CD4-positive, alpha-beta T cell treated with Interleukin-12 subunit alpha and Interleukin-12 subunit beta, for 1 hour (primary cell): ENCODE measurements around the gene CDC6.

Experiments used
- DNase-seq: peaks from one replicate; pipeline ENCODE4 v3.0.0-alpha.2; 2020

Gene CDC6

DNA sequence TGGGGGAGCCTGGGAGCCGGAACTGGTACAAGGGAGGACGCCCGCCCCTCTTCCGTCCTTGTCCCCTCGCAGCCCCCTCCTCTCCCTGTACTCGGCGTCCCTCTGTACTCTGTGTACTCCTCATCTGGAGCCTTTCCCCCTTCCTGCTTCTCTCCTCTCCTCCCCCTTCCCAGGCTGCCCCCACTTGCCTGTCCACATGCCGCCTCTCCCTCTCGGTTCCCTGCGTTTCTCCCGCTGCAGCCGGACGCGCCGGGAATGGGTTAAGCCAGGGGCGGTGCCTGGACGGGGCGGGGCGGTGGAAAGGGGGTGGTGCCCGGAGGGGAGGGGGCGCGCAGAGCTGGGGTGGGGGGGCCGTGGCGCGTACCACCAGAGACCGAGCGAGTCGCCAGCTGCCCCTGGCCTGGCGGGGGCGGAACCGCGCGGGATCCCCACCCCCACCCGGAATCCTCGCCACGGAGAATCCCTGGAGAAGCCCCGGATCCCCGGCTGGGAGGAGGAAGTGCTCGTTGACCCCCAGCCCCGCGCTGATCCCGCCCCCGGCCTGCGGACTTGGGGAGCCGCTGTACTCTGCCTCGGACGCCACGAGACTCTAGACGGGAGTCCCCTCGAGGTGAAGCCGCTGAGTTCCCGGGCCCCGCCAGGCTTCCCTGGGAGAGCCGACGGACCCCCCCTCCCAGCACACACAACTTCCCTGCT is 54.3 kb downstream of the CDC6 start:
- DNase-seq, result peak; percentile 50

DNA sequence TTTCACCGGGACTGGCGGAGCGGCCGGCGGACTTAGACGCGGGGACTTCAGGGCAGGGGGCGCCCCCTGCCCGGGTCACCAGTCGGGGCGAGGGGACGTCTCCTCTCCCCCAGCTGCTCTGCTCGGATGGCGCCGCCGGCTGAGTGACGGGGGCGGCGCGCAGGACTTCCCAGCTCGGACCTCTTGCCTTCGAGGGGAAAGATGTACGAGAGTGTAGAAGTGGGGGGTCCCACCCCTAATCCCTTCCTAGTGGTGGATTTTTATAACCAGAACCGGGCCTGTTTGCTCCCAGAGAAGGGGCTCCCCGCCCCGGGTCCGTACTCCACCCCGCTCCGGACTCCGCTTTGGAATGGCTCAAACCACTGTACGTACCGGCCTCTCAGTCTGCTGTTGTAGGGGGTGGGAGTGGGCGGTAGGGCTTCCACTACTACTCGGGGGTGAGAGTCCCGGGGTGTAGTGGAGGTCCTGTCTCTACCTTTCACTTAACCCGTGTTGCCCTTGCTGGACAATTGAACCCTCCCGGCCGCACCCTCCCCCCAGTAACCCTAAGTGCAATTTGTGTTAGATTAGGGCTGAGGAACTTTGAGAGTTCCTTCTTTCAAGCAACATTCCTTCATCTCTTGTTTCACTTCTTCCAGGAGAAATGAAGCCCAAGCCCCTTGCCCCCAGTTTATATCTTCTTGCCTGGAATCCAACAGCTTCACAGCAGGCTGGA is 55.0 kb downstream of the CDC6 start:
- DNase-seq, result no peak

DNA sequence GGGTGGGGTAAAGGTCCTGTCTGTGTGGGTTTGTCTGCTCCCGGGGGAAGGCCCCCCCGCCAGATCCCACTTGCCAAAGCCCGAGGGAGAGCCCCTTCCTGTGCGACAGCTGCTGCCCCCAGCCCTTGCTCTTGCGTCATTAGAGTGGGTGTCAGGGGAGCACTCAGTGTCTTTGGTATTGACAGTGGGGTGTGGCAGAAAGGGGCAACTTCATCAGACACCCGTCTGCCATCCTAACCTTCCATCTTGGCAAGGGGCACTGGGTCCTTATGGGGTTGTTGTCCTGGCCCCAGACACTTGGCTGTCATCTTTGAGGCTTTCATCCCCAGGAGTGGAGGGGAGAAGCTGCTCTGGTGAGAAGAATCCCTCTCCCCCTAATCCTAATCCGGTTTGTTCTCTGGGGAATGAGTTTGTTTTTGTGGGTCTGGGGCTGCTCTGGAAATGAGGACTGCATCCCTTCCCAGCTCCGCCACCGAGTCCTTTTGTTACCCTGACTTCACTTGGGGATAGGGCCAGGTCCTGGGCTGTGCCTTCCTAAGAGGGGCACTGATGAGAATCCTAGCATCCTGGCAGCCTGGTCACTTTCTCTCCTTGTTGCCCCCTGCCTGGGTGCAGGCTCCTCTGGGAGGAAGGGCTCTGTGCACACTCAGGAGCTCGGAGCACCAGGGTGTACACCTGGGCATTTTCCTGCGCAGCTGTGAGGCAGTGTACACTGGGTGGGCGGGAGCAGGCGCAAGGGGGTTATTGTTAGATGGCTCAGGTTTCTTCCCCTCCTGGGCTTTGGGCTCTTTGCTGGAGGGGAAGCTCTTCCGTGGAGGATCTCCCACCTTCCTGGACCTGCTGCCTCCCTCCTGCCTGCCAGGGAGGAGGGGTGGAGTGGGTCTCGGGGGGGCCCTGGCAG is 55.8 kb downstream of the CDC6 start:
- DNase-seq, result no peak

DNA sequence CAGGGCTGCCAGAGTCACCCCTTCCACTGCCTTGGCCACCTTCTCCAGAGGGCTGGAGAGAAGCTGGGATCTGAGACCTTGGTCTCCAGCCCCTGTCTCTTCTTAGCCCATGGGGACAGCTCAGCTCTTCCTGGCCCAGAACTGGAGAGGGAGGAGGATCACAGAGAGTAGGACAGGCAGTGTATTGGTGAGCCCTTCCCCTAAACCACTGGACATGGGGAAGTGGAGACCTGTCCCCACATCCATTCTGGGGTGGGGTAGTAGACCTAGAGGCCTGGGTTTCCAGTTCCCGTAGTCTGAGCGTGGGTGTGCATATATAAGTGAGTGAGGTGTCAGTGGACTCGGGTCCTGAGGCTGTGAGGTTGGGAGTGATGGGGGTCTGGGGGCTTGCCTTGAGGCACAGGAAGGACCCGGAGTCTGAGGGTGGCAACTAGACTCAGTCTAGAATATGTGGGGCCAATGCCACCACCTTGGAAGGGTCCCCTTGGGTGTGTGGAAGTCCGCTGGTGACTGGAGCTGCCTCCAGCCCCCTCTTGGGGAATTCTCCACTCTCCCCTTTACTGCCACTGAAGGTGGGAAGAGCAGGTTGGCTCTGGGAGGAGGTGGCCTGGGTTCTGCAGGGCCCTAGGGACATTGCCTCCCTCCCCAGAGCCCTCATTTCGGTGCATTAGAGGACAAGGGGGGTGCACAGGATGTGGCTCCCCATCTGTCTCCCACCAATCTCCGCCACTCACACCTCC is 56.9 kb downstream of the CDC6 start:
- no peak for DNase-seq

DNA sequence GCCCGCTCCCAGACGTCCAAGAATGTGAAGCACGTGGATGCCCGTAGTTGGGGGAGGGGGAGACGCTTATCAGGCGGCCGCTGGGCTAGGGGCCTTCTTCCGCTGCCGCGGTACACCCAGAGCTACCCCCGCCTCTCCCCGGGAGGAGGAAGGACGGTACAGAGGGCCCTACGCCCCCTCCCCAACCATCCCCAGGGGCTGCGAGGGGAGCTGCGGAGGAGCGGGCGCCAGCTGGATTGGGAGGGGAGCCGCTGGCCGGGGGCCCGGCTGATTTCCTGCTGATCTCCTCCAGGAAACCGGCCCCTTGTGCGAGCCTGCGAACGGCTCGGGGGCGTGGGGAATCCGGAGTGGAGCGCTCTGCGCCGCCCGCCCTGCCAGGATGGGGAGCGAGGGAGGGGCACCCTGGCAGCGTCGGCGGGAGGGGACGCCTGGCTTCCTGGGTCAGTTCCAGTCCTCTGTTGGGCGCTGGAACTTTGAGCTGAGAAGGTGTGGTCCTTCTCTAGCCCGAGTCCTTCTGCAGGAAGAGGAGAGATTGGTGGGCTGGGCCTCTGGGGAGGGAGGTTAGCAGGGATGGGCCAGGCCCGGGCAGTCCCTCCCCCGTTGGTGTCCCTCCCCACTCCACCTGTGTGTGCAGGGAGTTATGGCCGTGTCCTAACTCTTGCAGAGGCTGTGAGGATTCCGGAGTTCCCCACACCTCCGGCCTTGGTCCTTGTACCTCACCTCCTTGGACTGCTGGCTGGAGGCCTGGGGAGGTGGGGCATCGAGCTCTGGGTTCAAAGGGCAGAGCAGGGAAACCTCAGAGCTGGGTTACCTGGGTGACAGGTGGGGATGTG is 57.7 kb downstream of the CDC6 start:
- peak; percentile 54 for DNase-seq

DNA sequence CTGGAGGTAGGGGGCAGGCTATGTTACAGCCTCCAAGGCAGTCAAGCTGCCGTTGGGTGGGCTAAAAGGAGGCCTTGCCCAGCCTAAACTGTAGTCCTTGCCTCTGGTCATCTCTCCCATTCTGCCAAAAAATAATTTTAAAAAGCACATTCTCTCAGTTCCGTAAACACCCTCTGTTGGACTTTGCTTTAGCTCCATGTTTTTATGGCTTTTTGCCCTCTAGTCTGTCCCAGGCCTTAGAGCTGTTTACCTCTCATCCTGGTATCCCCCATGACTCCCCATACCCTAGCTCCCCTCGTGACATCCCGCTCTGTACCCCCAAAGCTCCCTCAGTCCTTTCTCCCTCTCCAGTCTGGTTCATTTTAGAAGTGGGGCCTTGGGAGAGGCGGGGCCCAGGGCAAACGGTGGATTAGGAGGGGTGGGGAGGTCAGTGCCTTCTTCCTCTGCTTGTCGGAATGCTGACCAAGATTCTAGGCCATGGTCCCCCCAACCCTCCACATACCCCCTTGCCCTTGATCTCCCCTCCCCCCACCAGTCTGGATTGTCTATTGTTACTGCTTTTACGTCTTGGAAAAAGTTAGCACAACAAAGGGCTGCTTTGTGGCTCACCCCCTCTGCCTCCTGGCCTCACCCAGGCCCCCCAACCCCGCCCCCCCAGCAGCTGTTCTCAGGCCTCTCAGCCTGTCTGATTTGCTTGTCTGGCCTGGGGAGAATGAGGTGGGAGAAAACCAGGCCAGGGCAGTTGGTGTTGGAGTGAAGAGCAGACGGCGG is 58.5 kb downstream of the CDC6 start:
- no peak for DNase-seq

DNA sequence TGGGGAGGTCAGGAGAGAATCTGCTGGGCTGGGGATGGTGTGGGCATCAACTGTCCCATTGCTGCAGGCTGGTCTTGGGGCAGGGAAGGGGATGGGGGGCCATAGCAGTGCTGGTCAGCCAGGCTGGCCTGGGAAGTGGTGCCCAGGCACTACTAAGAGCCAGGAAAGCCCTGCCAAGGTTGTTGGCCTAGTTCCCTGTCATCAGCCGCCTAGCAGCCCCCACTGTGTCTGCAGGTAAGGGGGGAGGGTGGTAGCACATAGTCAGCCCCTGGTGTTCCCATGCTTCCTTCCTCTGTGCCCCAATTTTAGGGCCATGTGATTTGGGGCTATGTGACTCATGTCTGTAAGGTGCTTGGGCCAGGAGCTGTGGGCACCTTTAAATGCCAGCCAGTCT is 59.1 kb downstream of the CDC6 start:
- DNase-seq, result peak; percentile 41

DNA sequence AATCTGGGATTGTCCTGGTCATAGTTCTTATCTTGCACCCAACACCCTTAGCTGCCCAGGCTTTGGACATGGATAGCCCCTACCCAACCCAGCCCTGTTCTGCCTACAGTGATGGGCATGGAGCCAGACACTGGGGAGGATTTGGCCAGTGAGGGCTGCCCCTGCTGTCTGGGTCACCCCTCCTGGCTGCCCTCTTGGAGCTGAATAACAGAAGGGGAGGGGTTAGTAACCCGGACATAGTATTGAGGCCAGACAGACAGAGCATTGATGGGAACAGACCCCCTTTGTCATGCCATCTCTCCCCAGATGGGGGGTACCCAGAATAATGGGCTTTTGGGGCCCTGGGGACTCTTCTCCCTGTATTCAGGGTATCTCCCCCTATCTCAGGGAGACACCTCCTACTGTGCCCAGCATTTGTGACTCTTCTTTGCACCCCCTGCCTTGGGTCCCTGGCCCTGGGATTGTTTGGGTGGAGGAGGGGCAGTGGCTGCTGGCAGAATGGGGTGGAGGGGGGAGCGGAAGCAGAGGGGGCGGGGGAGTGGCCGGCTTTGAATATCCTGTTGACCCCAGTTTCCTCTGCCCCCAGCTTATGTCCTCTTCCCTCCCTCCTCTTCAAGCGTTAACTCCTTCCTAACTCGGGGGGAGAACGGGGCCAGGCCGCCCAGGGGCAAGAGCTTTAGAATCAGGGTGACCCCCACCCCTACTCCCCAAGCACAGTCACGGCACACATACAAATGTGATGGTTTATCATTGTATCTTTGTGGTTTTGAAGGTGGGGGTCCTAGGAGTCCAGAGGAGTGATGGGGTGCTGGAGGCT is 59.8 kb downstream of the CDC6 start:
- peak; percentile 17 for DNase-seq

DNA sequence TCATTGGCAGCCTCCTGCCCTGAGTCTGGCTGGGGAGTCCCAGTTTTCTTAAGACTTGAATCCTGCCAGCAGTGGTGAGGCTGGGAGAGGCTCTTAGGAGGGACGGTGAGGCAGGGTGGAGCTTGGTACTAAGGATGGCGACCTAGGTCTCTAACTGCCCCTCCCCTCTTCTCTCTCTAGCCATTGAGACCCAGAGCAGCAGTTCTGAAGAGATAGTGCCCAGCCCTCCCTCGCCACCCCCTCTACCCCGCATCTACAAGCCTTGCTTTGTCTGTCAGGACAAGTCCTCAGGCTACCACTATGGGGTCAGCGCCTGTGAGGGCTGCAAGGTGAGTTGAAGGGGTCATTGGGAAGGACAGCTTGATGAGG is 60.4 kb downstream of the CDC6 start:
- peak; percentile 8 for DNase-seq

DNA sequence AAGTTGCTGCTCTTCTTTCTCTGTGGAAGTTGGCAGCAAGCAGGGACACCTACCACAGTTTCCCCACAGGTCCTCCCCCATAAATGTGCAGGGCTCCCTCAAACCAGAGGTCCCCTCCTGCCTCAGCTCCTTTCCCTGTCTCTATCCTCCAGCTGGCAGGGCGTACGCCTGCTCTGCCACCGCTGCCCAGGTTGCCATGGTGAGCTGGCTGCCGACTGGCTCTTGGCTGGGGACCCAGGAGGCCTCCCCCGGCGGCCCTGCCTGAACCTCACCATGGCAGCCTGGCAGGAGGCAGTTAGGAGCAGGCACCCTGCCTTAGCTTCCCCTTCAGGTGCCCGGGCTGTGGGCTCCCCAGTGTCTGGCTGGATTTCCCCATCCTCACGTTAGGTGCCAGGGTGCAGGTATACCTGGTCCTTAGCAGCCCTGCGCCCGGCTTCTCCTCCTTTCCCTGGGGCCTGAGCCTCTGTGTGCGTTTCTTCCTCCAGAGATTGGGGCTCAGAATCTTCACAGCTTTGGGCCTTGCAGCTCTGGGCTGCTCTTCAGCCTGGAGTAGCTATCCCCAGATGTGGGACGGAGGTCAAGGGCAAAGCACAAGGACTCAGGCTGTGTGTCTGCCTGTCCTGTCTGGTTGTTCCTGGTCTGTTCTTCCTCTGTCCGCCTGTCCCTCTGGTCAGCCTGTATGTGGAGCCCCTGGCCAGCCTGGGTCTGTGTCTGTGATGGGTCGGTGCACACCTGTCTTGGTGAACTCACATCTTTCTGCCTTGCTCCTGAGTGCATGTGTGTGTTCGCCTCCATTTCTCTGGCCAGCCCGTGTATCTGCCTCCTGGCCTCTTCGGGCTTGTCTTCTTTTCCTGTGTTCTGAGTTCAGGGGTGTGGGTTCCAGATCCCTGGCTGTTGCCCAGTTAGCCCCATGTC is 61.1 kb downstream of the CDC6 start:
- peak; percentile 6 for DNase-seq

DNA sequence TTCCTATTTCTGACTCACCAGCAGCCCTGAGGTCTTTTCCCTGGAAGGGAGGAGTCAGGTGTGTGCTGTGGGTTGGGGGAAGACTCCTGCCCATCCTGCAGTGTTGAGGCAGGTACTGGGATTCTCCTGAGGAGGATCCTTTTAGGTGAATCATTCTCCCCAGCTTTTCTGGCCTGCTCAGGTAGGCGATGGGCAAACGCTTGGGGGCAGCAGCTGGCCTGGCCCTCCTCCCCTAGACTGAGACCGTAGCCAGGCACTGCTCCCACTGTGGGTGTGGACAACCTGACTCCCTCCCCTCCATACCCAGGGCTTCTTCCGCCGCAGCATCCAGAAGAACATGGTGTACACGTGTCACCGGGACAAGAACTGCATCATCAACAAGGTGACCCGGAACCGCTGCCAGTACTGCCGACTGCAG is 61.8 kb downstream of the CDC6 start:
- no peak for DNase-seq

DNA sequence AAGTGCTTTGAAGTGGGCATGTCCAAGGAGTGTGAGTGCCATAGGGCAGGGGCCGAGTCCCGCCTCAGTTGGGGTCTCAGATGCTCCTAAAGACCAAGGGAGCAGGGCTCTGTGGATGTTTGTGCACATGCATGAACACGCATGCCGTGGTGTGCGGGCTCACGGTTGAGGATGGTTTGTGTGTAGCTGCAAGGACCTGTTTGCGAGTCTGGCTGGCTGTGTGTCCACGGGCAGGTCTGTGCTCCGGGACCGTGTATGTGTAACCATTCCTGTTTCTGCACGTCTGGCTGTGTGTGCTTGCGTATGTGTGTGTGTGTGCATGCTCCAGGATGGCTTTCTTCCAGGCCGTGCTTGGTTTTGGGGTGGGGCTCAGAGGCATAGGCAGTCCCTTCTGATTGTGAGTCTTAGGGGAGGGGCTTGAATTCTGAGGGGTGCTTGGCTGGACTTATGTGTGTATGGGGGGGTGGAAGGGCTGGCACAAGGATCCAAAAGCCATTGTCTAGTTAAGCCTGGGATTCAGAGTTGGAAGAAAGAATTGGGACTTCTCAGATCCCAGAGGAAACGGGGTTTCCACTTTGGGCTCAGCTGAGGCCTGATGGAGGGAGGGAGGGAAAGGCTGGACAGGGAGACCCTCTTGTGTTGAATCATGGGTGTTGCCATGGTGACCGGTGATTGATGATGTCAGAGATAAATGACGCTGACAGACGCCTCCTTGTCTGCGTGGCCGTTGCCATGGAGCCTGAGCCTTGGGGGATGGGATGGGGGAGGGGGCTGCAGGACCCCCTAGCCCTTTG is 62.4 kb downstream of the CDC6 start:
- peak; percentile 19 for DNase-seq

DNA sequence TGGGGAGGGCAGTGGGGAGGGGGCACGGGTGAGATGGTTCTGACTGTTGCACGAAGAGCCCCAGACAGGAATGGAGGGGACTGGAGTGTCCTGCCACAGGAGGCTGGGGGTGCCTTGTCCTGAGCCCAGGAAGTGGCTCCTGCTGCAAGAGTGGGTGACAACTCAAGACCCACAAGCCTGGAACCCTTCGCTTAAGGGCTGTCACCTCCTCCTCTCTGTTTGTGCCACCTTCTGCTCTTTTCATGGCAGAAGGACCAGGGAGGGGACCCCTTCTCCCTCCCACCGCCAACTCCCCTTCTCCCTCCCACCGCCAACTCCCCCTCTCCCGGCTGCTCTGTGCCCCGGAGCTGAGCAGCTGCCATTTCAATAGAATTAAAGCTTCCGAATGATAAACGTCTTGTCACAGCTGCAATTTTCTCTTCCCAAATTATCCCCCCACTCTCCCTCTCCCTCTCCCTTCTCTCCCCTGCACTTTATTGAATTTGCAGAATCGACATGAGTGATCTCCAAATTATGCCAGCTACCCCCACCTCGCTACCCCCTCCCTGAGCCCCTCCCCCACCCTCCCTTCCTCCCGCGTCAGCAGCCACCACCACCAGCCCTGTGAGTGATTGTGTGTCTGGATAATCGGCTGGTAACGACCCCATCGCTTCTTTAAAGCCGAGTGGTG is 63.1 kb downstream of the CDC6 start:
- no peak for DNase-seq

DNA sequence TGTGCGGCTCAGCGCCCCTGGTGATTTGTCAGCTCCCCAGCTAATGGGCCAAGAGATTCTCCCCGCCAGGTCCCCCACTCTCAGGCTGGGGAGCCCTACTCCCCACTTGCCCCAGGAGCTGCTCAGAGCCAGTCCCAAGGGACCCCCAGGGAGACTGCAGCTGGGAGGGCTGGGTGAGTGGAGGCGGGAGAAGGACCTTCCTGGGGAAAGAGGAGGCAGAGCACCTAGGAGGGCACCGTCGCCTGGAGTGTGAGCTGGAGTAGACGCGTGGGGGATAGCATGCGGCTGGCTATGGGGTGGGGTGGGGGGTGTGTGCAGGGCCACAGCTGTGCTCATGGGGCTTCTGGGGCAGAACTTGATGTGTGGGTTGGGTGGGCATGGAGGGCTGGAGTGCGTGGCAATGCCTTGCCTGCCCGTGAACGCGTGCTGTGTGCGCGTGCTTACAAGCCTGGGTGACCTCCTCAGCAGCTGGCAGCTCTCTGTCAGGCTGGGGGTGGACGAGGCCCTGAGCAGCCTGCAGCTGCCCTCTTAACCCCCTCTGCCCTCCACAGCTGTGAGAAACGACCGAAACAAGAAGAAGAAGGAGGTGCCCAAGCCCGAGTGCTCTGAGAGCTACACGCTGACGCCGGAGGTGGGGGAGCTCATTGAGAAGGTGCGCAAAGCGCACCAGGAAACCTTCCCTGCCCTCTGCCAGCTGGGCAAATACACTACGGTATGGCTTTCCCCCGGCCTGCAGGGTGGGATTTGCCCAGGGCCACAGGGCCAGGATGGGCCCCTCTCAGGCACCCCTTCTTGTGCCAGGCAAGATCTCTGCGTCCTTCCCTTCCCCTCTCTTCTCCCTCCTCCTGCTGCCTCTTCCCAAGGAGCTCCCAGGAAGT is 63.9 kb downstream of the CDC6 start:
- DNase-seq, result peak; percentile 5

DNA sequence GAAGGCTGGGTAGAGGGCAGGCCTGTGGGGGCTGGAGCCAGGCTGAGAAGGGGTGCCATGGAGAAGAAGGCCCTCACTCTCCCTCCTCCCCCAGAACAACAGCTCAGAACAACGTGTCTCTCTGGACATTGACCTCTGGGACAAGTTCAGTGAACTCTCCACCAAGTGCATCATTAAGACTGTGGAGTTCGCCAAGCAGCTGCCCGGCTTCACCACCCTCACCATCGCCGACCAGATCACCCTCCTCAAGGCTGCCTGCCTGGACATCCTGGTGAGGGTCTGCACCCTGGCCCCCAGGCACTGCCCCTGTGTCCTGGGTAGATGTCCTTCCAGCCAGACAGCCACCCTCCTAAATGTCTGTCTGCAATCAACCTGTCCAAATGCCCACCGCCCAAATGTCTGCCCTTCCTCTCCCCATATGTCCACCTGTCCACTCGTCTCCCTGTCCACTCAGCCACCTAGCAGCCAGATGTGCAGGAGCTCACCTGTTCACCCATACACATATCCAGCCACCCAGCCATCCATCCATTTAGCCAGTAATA is 64.6 kb downstream of the CDC6 start:
- no peak for DNase-seq

DNA sequence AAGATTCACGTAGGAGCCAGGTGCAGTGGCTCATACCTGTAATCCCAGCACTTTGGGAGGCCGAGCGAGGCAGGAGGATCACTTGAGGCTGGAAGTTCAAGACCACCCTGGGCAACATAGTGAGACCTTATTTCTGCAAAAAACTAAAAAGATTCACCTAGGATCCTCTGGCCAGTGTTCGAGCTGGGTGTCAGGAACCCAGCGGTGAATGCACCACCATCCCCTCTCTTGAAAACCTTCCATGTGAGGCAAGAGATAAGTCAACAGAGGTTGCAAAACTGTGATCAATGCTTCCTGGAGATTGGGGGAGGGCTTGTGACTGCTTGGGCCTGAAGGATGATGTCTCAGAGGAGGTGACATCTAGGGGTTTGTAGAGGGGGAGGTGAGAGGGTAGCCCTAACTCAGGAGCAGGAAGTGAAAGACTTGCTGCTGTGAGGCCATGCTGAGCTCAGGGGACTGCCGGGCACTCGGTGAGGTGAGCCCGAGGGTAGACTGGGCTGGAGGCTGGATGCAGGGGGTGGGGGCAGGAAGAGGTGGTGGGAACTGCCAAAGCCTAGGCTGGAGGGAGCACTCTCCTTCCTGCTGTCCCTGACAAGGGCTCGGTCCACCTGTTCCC is 65.2 kb downstream of the CDC6 start:
- DNase-seq, result peak; percentile 11
